H1 (cell line): ENCODE data around the gene MNS1. TPM values are rescaled to one million over a fixed set of nuclear protein-coding genes. Genes with fewer than 3 reads are reported as not detected.

Source experiments
- CREB1 ChIP-seq: IDR thresholded peaks from 2 replicates; pipeline ENCODE4 v1.6.1; 2012; ENCODE audit warnings: inconsistent platforms
- NANOG ChIP-seq: IDR thresholded peaks from 2 replicates; pipeline ENCODE4 v1.6.1; 2011; ENCODE audit warnings: low read length, low read depth, mild to moderate bottlenecking, inconsistent platforms; ENCODE audit not compliant: insufficient read depth, poor library complexity, severe bottlenecking
- RBBP5 ChIP-seq: IDR thresholded peaks from 2 replicates; pipeline ENCODE4 v1.7.1; 2012; ENCODE audit warnings: low read depth, mild to moderate bottlenecking, inconsistent platforms, low read length, moderate library complexity, borderline replicate concordance
- SAP30 ChIP-seq: fragments of 300-600 bp; sonication (generic); IDR thresholded peaks from 2 replicates; pipeline ENCODE4 v1.7.1; 2012; ENCODE audit warnings: low read length, moderate library complexity, mild to moderate bottlenecking, inconsistent platforms; ENCODE audit not compliant: insufficient read depth, insufficient replicate concordance
- SIN3A ChIP-seq, 2 experiments: IDR thresholded peaks in 1 of 2; conservative IDR thresholded peaks in 1 of 2; 2 replicates each; pipeline ENCODE4 v1.6.1; 2011 to 2012; ENCODE audit warnings: low read length in 2 of 2, improper control_type of control experiment in 1 of 2, low read depth in 1 of 2, mild to moderate bottlenecking in 1 of 2
- TCF12 ChIP-seq: IDR thresholded peaks from 2 replicates; pipeline ENCODE4 v1.6.1; 2011; ENCODE audit warnings: low read depth, mild to moderate bottlenecking, low read length
- TEAD4 ChIP-seq: IDR thresholded peaks from 2 replicates; pipeline ENCODE4 v1.6.1; 2012; ENCODE audit warnings: low read depth, low read length, inconsistent platforms, mixed read lengths
- YY1 ChIP-seq: IDR thresholded peaks from 2 replicates; pipeline ENCODE4 v1.6.1; 2011; ENCODE audit warnings: low read depth, mild to moderate bottlenecking, low read length
- polyA plus RNA-seq, 7 experiments: library from polyadenylated mRNA; depleted of rRNA in 3 of 7; stranded (reverse) in 5 of 7; unstranded in 2 of 7; fragments of >200 nt in 5 of 7; fragments of 200-250 nt in 2 of 7; gene quantifications; 1 replicate in 5 of 7; 2 replicates in 1 of 7; 4 replicates in 1 of 7; pipeline versions ENCODE4 v1.2.1 to v1.2.3, GENCODE V29; 2011 to 2013; ENCODE audit warnings: missing spikeins in 2 of 7, mixed read lengths in 2 of 7
- total RNA-seq: library from RNA; stranded (reverse); fragmentation: NEBNext Ultra II Directional; extraction: Animal tissue kit (Norgen Biotek cat#: 25700); gene quantifications from 2 replicates; pipeline ENCODE4 v1.2.1, GENCODE V29; 2021

The MNS1 gene
- total and polyA plus RNA-seq, 2 of the 8 experiments (the other 6 are each of a cell fraction or from before 2014, with no cell fraction given) = 0.57 TPM; not detected in 1

DNA sequence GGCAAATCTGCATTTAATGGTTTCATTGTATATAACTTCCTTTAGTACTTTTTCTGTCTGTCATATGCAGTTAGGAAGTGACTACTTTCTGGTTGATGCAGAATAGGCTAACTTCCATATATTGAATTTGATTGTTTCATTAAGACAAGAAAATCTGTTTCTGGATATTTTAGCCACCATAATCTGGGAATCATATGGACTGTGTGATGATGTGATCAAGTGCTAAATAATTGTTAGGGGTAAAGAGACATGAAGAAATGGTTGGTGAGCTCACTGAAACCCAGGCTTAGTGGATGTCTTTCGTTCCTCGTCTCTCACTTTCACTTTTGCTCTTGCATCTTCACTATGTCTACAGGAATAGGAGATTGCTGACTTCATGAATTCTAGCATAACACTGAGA, 3.5 kb upstream of the MNS1 start (continued):
- no peak for TF ChIP-seq NANOG
- no peak for TF ChIP-seq YY1
- no peak for TF ChIP-seq SAP30
- TF ChIP-seq SIN3A (conservative IDR thresholded peaks at IDR 0.05 in 1 of 2, IDR thresholded peaks at IDR 0.05 in 1 of 2; ENCODE audit: low read depth in 1 of 2, low read length in 2 of 2) = no peak
- TF ChIP-seq RBBP5 = no peak
- no peak for TF ChIP-seq CREB1
- TF ChIP-seq TEAD4 = no peak
- no peak for TF ChIP-seq TCF12
